GM12878 (cell line): ENCODE measurements around the gene CCDC134.

ENCODE experiments used
- CREM ChIP-seq: IDR thresholded peaks from 2 replicates; pipeline ENCODE4 v1.6.1; 2014; ENCODE audit warnings: antibody characterized with exemption, low read depth
- EZH2 ChIP-seq: IDR thresholded peaks from 2 replicates; pipeline ENCODE4 v1.6.1; 2012; ENCODE audit warnings: low read depth, mild to moderate bottlenecking, control low read depth, inconsistent platforms, low read length, borderline replicate concordance; ENCODE audit not compliant: control insufficient read depth
- MEF2A ChIP-seq: IDR thresholded peaks from 2 replicates; pipeline ENCODE4 v1.6.1; 2011; ENCODE audit warnings: low read depth, mild to moderate bottlenecking, low read length, moderate library complexity; ENCODE audit not compliant: insufficient read depth
- POLR2AphosphoS5 ChIP-seq: IDR thresholded peaks from 2 replicates; pipeline ENCODE4 v1.6.1; 2011; ENCODE audit warnings: mild to moderate bottlenecking, low read length, inconsistent platforms
- RBBP5 ChIP-seq: fragments of 200-600 bp; sonication (generic); conservative IDR thresholded peaks from 2 replicates; pipeline ENCODE4 v1.6.1; 2016
- SPI1 ChIP-seq: IDR thresholded peaks from 2 replicates; pipeline ENCODE4 v1.6.1; 2011; ENCODE audit warnings: low read depth, mild to moderate bottlenecking, low read length, moderate library complexity, borderline replicate concordance; ENCODE audit not compliant: insufficient read depth
- STAT1 ChIP-seq: fragments of 450-650 bp; conservative IDR thresholded peaks from 2 replicates; pipeline ENCODE4 v1.6.1; 2014; ENCODE audit warnings: antibody characterized with exemption, mild to moderate bottlenecking
- TAF1 ChIP-seq: IDR thresholded peaks from 2 replicates; pipeline ENCODE4 v1.6.1; 2011; ENCODE audit warnings: mild to moderate bottlenecking, low read depth, low read length, borderline replicate concordance

GRCh38 chr22:41801147-41801819, 804 bp downstream of the CCDC134 start:
- TF ChIP-seq CREM (no peak), TAF1 (no peak), SPI1 (no peak), MEF2A (no peak), EZH2 (no peak), RBBP5 (no peak), STAT1 (no peak), POLR2AphosphoS5 (no peak)
